ENCODE results near the gene PFDN5.
A peak's percentile ranks its signal among the peaks of the same experiment; 100 is the strongest.

The PFDN5 gene

DNA sequence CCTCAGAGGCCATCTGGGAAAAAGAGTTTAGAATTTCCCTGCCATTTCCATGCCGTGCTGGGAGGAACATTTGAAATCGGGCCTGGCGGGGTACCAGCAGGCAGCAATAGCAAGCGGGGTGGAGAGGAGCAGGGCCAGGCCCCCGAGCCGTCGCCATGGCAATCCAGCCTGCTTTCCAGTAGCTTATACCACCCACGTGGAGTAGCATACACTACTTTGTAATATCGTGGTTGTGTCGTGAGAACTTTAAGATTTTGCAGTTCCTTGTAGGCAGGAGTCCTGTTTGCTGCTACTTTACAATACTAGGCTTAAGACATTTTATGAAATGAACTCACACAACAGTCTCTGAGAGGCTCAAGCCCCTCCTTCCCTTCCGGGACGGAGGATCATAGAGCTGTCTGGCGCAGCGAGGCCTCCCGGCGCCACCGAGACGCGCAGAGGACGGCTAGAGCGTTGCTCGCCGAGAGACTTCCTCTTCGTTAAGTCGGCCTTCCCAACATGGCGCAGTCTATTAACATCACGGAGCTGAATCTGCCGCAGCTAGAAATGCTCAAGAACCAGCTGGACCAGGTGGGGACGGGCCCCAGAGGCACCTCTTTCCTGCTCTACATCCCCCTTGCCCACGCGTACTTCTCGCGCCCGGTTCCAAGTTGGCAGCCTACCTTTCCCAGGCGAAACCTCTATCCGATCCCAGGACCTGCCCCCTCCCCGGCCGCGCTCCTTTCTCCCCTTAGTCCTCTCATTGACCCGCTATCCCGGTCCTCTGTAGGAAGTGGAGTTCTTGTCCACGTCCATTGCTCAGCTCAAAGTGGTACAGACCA lies at the start of gene PFDN5:
PFDN5 (plus strand) TSS at position 473 of the 821 bp plus-strand sequence; CDS start at position 499, 26 bp downstream.
- DNase-seq, result peak; percentile 83

GRCh38 chr12:53251477-53252348 lies 43.6 kb upstream of the PFDN5 start:
- DNase-seq, result peak; percentile 80

DNA sequence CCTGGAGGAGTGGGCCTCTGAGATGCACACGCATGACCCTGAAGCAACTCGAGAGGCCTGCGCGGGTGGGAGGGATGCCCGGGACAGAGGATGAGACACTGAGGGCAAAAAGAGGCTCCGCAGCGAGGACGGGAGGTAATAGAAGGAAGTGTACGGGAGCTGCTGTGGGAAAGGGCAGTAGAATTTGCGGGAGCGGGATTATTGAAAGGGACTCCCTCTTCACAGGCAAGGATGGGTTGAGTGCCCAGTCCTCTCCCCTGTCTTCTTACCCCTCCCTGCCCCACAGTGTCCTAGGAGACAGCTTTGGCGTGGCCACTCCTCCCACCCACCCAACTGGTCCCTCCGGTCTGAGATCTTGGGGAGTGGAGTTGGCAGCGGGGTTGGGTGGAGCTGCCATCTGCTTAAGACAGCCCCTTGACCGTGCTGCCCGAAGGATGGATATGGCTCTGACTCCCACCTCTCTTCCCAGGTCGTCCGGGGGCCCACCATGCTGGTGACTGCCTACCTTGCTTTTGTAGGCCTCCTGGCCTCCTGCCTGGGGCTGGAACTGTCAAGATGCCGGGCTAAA lies 42.9 kb upstream of the PFDN5 start:
- peak; percentile 32 for DNase-seq

DNA sequence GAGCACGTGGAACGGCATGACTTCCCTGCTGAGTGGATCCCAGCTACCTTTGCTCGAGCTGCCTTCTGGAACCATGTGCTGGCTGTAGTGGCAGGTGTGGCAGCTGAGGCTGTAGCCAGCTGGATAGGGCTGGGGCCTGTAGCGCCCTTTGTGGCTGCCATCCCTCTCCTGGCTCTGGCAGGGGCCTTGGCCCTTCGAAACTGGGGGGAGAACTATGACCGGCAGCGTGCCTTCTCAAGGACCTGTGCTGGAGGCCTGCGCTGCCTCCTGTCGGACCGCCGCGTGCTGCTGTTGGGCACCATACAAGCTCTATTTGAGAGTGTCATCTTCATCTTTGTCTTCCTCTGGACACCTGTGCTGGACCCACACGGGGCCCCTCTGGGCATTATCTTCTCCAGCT lies 42.0 kb upstream of the PFDN5 start:
- DNase-seq, result no peak

DNA sequence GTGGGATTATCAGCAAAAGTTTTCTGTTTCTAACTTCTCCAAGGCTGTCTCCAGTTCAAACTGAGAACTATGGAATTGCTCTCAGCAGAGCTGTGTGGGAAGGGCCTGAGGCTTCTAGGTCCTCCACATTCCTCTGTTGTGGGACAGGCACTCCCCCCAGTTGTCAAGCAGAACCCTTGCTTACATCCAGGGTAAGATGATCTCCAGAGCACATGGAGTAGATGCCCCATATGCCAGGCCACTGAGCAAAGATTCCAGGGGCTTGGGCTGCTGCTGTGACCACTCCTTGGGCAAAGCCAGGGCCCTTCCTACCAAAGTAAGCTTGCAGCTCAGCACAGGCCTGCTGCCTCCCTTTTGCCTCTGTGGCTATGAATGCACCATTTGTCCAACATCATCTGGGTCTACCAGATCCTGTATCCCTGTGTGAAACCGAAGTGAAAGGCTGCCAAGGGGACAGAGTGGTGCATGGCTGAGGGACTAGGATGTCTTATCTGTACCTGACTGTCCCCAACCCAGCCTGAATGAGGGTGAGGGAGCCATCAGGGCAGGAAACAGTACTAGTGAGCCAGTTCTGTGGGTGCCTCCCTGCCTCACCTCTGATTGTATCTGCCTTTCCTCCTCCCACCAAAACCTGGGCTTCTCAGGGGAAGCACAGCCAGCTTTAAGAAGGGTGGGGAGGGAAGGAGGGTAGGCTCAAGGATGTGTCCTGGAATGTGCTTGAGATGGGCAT lies 40.4 kb upstream of the PFDN5 start:
- no peak for DNase-seq

DNA sequence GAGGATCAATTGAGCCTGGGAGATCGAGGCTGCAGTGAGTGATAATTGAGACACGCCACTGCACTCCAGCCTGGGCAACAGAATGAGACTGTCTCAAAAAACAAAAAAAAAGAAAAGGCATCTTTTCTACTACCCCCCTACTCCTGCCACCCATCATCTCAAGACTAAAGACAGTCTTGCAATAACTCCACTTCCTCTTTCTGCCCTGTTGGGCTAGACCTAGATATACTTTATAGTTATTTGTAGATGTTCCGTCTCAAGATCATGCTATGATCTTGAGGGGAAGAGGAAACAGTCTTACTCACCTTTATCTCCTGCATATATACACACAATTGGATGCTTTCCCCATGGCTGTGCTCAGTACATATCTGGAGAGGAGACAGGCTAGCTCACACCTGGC lies 39.3 kb upstream of the PFDN5 start:
- no peak for DNase-seq

- DNase-seq, result no peak
Measured at GRCh38 chr12:53258541-53259539, 36.5 kb upstream of the PFDN5 start.

DNA sequence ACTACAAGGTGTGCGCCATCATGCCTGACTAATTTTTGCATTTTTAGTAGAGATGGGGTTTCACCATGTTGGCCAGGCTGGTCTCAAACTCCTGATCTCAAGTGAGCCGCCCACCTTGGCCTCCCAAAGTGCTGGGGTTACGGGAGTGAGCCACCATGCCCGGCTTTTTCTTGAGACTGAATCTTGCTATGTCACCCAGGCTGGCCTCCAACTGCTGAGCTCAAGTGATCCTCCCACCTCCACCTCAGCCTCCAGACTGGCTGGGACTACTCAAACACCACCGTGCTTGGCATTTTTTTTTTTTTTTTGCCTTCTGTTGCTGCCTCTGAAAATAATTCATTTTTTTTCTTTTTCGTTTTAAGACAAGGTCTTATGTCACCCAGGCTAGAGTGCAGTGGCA lies 35.5 kb upstream of the PFDN5 start:
- no peak for DNase-seq

DNA sequence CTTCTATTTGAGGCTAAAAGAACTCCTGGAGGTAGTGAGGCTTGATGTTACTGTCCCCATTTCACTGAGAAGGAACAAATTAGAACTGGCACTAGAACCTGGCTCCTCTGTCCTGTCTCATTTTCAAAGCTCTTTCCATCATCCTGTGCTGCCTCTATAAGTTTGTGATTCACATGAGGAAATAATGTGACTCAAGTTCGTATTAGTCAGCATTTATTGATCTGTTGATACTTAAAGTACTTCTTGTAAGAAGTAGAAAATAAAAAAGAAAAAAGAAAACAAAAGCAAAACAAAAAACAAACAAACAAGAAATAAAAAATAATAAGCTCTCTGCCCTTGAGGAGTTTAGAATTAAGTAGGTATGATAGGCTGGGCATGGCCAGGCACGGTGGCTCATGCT lies 29.6 kb upstream of the PFDN5 start:
- no peak for DNase-seq

- no peak for DNase-seq
Measured at GRCh38 chr12:53267306-53267998, 27.9 kb upstream of the PFDN5 start.

DNA sequence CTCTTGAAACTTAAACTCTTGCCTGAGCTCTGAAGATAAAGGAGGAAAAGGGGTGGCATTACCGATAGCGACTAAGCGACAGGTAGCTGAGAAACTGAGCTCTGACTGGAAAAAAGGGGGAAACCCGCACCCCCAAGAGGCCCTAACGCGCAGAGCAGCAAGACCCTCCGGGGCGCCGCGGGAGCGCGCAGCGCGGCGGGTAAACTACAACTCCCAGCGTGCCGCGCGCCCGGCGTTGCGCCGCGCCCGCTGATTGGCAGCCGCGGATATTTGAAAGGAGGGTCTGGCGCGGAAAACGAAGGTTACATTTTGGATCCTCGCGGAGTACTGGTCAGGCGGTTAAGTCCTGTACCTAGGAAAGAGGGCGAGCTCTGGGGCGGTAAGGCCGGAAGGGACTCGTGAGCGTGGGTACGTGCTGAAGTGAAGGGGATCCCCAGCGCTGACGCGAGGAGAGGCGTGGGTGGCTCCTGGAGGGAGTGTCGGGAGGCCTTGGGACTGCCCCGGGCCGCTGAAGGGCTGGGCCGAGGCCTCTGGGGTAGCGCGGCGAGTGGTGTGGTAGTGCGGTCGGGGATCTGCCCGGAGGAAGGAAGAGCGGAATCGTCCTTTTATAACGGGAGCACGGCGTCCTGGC lies 27.2 kb upstream of the PFDN5 start, which contains the start of gene ESPL1:
ESPL1 (plus strand) TSS at position 301 of the 631 bp plus-strand sequence. CDS start 468 bp downstream, outside the sequence.
- DNase-seq, result peak; percentile 81

GRCh38 chr12:53268630-53269562 lies 26.4 kb upstream of the PFDN5 start:
- DNase-seq, result no peak

DNA sequence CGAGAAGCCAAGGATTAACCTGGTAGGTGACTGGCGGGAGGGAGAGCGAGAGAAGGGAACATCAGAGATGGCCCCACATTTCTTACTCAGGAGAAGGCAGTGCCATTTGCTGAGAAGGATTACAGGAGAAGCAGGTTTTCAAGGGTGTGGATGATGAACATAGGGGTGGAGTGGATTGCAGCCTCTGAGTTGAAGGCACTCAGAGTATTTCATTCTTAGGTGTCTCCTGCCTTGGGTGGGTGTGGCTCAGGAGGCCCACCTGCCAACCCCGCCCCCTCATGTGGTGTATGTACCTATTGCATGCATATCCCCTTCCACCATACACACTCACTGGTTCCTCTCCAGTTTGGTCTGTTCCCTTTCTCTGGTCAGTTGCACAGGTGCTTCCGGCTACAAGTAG lies 20.9 kb upstream of the PFDN5 start:
- no peak for DNase-seq

- no peak for DNase-seq
Measured at GRCh38 chr12:53276511-53276910, 18.8 kb upstream of the PFDN5 start.

DNA sequence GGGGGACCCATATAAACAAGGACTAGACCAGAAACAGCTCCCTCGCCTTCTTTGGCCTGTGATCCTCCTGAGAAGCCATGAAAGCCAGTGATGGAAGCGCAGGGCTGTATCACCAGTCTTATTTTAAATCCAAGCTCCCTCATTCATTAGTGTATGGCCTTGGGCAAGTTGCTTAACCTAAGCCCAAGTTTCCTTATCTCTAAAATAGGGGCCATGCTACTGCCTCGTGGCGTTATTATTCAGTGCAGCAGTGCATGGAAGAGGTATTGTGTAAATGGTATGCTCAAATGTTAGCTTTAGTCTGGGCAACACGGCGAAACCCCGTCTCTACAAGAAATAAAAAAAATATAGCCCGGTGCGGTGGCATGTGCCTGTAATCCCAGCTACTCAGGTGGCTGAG lies 17.4 kb upstream of the PFDN5 start:
- DNase-seq, result no peak

DNA sequence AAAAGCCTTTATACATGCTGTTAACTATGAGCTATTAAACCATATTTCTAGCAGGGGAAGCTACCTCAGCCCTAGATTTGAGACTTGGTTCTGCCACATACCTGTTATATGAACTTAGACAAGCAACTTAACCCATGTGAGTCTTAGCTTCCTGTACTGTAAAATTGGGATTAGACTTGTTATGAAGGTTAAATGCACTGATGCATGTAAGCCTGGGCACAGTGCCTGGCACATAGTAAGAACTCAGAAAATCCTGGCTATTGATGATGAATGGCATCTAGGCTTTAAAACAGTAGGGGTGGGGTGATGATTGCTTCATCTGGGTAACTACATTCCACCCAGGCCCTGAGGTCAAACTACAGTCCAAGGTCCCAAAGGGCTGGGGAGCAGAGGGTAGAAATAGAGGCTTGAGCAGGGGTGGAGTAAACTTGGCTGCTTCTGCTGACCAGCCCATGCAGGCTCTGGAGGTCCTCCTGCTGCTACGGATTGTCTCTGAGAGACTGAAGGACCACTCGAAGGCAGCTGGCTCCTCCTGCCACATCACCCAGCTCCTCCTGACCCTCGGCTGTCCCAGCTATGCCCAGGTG lies 16.0 kb upstream of the PFDN5 start:
- DNase-seq, result no peak

- DNase-seq, result no peak
Measured at GRCh38 chr12:53279888-53280498, 15.3 kb upstream of the PFDN5 start.

DNA sequence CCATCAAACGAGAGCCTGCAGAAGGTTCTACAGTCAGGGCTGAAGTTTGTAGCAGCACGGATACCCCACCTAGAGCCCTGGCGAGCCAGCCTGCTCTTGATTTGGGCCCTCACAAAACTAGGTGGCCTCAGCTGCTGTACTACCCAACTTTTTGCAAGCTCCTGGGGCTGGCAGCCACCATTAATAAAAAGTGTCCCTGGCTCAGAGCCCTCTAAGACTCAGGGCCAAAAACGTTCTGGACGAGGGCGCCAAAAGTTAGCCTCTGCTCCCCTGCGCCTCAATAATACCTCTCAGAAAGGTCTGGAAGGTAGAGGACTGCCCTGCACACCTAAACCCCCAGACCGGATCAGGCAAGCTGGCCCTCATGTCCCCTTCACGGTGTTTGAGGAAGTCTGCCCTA lies 8.9 kb upstream of the PFDN5 start:
- DNase-seq, result no peak

Measured in NCI-H345 (cell line).